DOHH2 (cell line): Measurements from ENCODE around the gene POU2F1.

Experiments
- H3F3A ChIP-seq: fragments of 200-600 bp; sonication (generic), shearing (Covaris generic); 2 replicates; pipeline ENCODE4 v1.6.0; 2016; ENCODE audit warnings: antibody characterized with exemption, mild to moderate bottlenecking; ENCODE audit not compliant: control insufficient read depth, insufficient read depth
- H3K27ac ChIP-seq: fragments of 200-600 bp; sonication (generic); 2 replicates; pipeline ENCODE4 v1.5.1; 2014; ENCODE audit warnings: low read depth, mild to moderate bottlenecking, low read length, moderate library complexity
- H3K27me3 ChIP-seq: fragments of 200-600 bp; sonication (generic); 2 replicates; pipeline ENCODE4 v1.6.1; 2014; ENCODE audit warnings: mild to moderate bottlenecking, low read length, mixed read lengths; ENCODE audit not compliant: control insufficient read depth
- H3K36me3 ChIP-seq: fragments of 200-600 bp; sonication (generic); 2 replicates; pipeline ENCODE4 v1.6.1; 2014; ENCODE audit warnings: mild to moderate bottlenecking, low read length, moderate library complexity, mixed read lengths; ENCODE audit not compliant: control insufficient read depth
- H3K4me1 ChIP-seq: fragments of 200-600 bp; sonication (generic); 2 replicates; pipeline ENCODE4 v1.6.1; 2014; ENCODE audit warnings: mild to moderate bottlenecking, low read length, mixed read lengths; ENCODE audit not compliant: control insufficient read depth
- H3K4me2 ChIP-seq: fragments of 200-600 bp; sonication (generic); 2 replicates; pipeline ENCODE4 v1.6.0; 2014; ENCODE audit warnings: mild to moderate bottlenecking, low read length, moderate library complexity
- H3K4me3 ChIP-seq: fragments of 200-600 bp; sonication (generic); 2 replicates; pipeline ENCODE4 v1.5.1; 2014; ENCODE audit warnings: mild to moderate bottlenecking, low read length, mixed read lengths
- H3K79me2 ChIP-seq: fragments of 200-600 bp; sonication (generic); 2 replicates; pipeline ENCODE4 v1.6.1; 2014; ENCODE audit warnings: mild to moderate bottlenecking, low read length, mixed read lengths; ENCODE audit not compliant: control insufficient read depth
- H3K9me2 ChIP-seq: fragments of 200-600 bp; sonication (generic); replicated peaks from 2 replicates; pipeline ENCODE4 v1.6.1; 2014; ENCODE audit warnings: mild to moderate bottlenecking, low read length, mixed read lengths; ENCODE audit not compliant: control insufficient read depth
- H3K9me3 ChIP-seq: fragments of 200-600 bp; sonication (generic); 2 replicates; pipeline ENCODE4 v1.6.1; 2014; ENCODE audit warnings: antibody characterized with exemption, low read length, mixed read lengths; ENCODE audit not compliant: control insufficient read depth, insufficient read depth
- H4K20me1 ChIP-seq: fragments of 200-600 bp; sonication (generic); 2 replicates; pipeline ENCODE4 v1.6.0; 2014; ENCODE audit warnings: low read depth, mild to moderate bottlenecking, antibody characterized with exemption, low read length, moderate library complexity; ENCODE audit not compliant: control insufficient read depth, insufficient read depth
- EZH2phosphoT487 ChIP-seq: fragments of 200-600 bp; sonication (generic); IDR thresholded peaks from 2 replicates; pipeline ENCODE4 v1.6.1; 2017; ENCODE audit warnings: borderline replicate concordance, mild to moderate bottlenecking, antibody characterized with exemption, low read length, moderate library complexity, mixed read lengths
- TF ChIP-seq, protein P1 (sequence below): fragments of 200-600 bp; sonication (generic); IDR thresholded peaks from one replicate; pipeline ENCODE4 v1.5.1; 2014; ENCODE audit warnings: antibody characterized with exemption, mild to moderate bottlenecking, low read depth, low read length; ENCODE audit not compliant: poor library complexity, severe bottlenecking

Gene POU2F1

DNA sequence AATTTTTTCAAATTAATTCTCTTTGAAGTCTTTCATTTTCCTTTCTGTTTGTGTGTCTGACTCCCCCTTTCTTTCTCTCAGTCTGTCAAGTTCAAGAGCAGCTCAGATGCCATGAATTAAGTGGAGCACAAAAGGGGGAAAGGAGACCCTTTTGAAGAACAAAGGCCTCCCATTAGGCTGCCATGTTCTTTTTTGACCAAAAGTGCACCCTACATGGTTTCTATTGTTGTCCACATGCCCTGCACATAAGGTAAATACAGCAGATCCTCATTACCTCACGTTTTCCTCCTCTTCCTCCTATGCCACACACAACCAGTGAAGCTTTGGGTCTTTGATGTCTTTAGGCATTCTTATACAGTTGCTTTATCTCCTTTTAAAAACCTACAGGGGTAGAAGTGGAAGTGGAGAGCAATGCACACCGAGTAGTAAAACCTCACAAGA, 47.7 kb downstream of the POU2F1 start:
- Histone ChIP-seq H3K36me3 (no peaks in the 10 kb centered on the region), H3F3A (peaks cover 9% of the 10 kb centered on the region; the same call in 1 of the 2 replicates), H3K4me1 (peaks cover 66% of the 10 kb centered on the region), H3K9me3 (no peaks in the 10 kb centered on the region), H3K9me2 (no peaks in the 10 kb centered on the region), H3K27ac (no peak overlapping the region), H4K20me1 (no peaks in the 10 kb centered on the region), H3K4me3 (no peak overlapping the region), H3K79me2 (peaks cover 71% of the 10 kb centered on the region), H3K4me2 (no peak overlapping the region), H3K27me3 (no peaks in the 10 kb centered on the region)
- no peak for TF ChIP-seq EZH2phosphoT487
- TF ChIP-seq, protein P1, sequence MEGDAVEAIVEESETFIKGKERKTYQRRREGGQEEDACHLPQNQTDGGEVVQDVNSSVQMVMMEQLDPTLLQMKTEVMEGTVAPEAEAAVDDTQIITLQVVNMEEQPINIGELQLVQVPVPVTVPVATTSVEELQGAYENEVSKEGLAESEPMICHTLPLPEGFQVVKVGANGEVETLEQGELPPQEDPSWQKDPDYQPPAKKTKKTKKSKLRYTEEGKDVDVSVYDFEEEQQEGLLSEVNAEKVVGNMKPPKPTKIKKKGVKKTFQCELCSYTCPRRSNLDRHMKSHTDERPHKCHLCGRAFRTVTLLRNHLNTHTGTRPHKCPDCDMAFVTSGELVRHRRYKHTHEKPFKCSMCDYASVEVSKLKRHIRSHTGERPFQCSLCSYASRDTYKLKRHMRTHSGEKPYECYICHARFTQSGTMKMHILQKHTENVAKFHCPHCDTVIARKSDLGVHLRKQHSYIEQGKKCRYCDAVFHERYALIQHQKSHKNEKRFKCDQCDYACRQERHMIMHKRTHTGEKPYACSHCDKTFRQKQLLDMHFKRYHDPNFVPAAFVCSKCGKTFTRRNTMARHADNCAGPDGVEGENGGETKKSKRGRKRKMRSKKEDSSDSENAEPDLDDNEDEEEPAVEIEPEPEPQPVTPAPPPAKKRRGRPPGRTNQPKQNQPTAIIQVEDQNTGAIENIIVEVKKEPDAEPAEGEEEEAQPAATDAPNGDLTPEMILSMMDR = no peak

DNA sequence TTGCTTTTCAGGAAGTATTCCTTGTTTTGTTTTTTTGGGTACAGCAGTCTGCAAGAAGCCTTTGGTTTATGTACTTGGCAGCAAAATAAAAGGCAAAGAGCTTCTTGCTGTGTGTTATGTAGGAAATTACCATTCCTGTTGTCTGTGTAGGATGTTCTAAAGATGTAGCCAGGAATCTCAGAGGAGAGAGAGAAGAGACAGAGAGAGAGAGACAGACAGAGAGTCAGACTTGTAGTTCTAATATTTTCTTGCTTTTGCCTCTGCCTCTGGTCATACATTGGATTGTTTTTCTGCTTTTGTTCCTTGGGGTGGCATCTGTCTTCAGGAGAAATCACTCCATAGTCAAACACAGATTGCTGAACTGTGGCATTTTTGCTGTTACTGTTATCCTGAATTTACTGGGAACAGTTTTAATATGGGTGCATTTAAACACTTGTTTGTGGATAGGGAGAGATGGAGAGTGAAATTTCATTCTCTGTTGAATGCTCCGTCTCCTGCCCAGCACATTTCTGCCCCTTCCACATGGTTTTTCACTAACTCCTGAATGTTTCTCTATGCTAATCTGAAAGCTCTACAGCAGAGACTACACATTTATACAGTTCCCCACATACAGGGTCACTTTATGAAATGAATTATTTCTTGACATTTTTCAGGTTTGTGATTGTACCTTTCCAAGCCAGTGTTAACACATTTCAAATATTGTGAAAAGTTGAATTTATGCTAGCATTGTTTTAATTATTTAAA, 49.8 kb downstream of the POU2F1 start:
- Histone ChIP-seq H3K4me2 (no peak overlapping the region), H3K4me3 (no peak overlapping the region), H3K36me3 (no peaks in the 10 kb centered on the region), H3K9me2 (no peaks in the 10 kb centered on the region), H3K27ac (no peak overlapping the region), H4K20me1 (no peaks in the 10 kb centered on the region), H3F3A (peaks cover 6% of the 10 kb centered on the region; the same call in 1 of the 2 replicates), H3K27me3 (no peaks in the 10 kb centered on the region), H3K79me2 (peaks cover 66% of the 10 kb centered on the region), H3K9me3 (no peaks in the 10 kb centered on the region), H3K4me1 (peaks cover 49% of the 10 kb centered on the region)
- TF ChIP-seq, protein P1 = no peak
- TF ChIP-seq EZH2phosphoT487 = no peak

DNA sequence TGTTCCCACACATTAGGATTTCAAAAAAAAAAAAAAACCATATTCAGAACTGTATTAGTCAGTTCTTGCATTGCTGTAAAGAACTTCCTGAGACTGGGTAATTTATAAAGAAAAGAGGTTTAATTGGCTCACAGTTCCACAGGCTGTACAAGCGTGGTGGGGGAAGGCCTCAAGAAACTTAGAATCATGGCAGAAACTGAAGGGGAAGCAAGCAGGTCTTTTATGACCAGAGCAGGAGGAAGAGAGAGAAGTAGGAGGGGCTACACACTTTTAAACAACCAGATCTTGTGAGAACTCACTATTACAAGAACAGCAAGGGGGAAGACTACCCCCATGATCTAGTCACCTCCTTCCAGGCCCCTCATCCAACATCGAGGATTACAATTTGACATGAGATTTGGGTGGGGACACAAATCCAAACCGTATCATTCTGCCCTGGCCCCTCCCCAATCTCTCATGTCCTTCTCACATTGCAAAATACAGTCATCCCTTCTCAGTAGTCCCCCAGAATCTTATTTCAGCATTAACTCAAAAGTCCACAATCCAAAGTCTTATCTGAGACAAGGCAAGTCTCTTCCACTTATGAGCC, 51.8 kb downstream of the POU2F1 start:
- Histone ChIP-seq H3K27me3 (no peaks in the 10 kb centered on the region), H3F3A (no peaks in the 10 kb centered on the region), H3K36me3 (no peaks in the 10 kb centered on the region), H3K4me2 (no peak overlapping the region), H3K79me2 (peaks cover 64% of the 10 kb centered on the region), H3K9me2 (no peaks in the 10 kb centered on the region), H3K9me3 (no peaks in the 10 kb centered on the region), H3K4me1 (peaks cover 41% of the 10 kb centered on the region), H3K4me3 (no peak overlapping the region), H3K27ac (no peak overlapping the region), H4K20me1 (no peaks in the 10 kb centered on the region)
- TF ChIP-seq, protein P1 = no peak
- no peak for TF ChIP-seq EZH2phosphoT487
